Tibial nerve (tissue), 4 donors: ENCODE results near the gene UQCR10.

Experiments used
- EP300 ChIP-seq, 2 donors: sonication (generic); formaldehyde crosslinking; IDR thresholded peaks; one replicate each; pipeline ENCODE4 v1.6.1; 2017; ENCODE audit warnings: antibody characterized with exemption in 2 of 2, mild to moderate bottlenecking in 1 of 2
- POLR2A ChIP-seq, 2 donors: fragments of 450-650 bp; IDR thresholded peaks; one replicate each; pipeline ENCODE4 v1.6.1; 2017; ENCODE audit warnings: antibody characterized with exemption in 2 of 2, mild to moderate bottlenecking in 2 of 2, moderate library complexity in 2 of 2
- TF ChIP-seq, protein P1 (sequence below), 5 experiments: fragments of 200-600 bp in 3 of 5; fragments of 450-650 bp in 2 of 5; sonication (generic) in 3 of 5; IDR thresholded peaks; one replicate each; pipeline ENCODE4 v1.5.1; 2016 to 2019; ENCODE audit warnings: antibody characterized with exemption in 5 of 5, mild to moderate bottlenecking in 3 of 5, moderate library complexity in 2 of 5

DNA sequence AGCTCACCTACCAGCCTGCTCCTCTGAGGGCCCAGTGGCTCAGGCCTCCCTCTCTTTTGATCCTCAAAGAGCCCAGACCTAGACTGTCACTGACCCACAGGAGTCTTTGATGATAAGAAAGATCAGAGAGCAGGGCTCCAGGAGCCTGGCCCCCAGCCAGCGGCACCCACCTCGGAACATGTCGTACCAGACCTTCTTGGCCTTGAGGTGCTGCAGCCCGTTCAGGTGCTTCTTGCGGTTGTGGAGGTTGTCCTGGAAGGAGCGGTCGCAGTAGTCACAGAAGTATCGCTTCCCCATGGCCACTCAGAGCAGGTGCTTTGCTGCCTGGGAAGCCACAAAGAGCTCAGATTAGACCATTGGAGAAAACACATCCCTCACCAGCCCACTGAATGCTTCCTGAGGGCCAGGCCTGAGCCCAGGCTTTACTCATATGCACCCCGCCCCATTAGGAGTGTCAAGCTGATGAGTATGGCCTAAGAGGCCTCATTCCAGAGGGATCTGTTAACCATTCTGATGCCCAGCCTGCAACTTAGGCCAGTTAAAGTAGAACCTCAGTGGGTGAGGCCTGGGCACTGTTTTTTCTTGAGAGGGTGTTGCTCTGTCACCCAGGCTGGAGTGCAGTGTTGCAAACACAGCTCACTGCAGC is 18.8 kb upstream of the UQCR10 start:
- TF ChIP-seq, protein P1, sequence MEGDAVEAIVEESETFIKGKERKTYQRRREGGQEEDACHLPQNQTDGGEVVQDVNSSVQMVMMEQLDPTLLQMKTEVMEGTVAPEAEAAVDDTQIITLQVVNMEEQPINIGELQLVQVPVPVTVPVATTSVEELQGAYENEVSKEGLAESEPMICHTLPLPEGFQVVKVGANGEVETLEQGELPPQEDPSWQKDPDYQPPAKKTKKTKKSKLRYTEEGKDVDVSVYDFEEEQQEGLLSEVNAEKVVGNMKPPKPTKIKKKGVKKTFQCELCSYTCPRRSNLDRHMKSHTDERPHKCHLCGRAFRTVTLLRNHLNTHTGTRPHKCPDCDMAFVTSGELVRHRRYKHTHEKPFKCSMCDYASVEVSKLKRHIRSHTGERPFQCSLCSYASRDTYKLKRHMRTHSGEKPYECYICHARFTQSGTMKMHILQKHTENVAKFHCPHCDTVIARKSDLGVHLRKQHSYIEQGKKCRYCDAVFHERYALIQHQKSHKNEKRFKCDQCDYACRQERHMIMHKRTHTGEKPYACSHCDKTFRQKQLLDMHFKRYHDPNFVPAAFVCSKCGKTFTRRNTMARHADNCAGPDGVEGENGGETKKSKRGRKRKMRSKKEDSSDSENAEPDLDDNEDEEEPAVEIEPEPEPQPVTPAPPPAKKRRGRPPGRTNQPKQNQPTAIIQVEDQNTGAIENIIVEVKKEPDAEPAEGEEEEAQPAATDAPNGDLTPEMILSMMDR (IDR thresholded peaks at IDR 0.05): no peak
- TF ChIP-seq POLR2A (IDR thresholded peaks at IDR 0.05) (no peak), EP300 (IDR thresholded peaks at IDR 0.05) (no peak)
